GM11168 (cell line): Measurements from ENCODE around the gene ANKRD33B.
"Not testable (repeated sequence)": the region's sequence is repeated elsewhere in the genome, so short reads cannot be mapped to it uniquely, and the experiment has no call there.

ENCODE experiments used
- in situ Hi-C: fragments of 300-500 bp; cut with MboI; formaldehyde crosslinking; loops from one replicate; pipeline ENCODE4 v1.12.0; 2022; ENCODE audit warnings: low sequenced_read_pairs; ENCODE audit not compliant: unreplicated experiment

ANKRD33B gene

GRCh38 chr5:10649666-10650380 is 86.0 kb downstream of the ANKRD33B start:
- in situ Hi-C loops = no loop called here

- in situ Hi-C loops = no loop called here
Measured at GRCh38 chr5:10652151-10652550, 88.3 kb downstream of the ANKRD33B start.

- in situ Hi-C loops = no loop called here
Measured at GRCh38 chr5:10652606-10653005, 88.7 kb downstream of the ANKRD33B start.

GRCh38 chr5:10653043-10653442 is 89.2 kb downstream of the ANKRD33B start:
- in situ Hi-C loops = no loop called here

GRCh38 chr5:10653751-10654400 is 90.0 kb downstream of the ANKRD33B start:
- in situ Hi-C loops = no loop called here

- in situ Hi-C loops = no loop called here
Measured at GRCh38 chr5:10654566-10654965, 90.7 kb downstream of the ANKRD33B start.

- in situ Hi-C loops = no loop called here
Measured at GRCh38 chr5:10655161-10655971, 91.5 kb downstream of the ANKRD33B start.

GRCh38 chr5:10655972-10656830 is 92.3 kb downstream of the ANKRD33B start:
- in situ Hi-C loops = no loop called here

GRCh38 chr5:10658265-10658664 is 94.4 kb downstream of the ANKRD33B start:
- in situ Hi-C loops = no loop called here

GRCh38 chr5:10660135-10660534 is 96.3 kb downstream of the ANKRD33B start:
- in situ Hi-C loops = no loop called here

- in situ Hi-C loops = no loop called here
Measured at GRCh38 chr5:10660720-10661387, 97.0 kb downstream of the ANKRD33B start.

GRCh38 chr5:10661401-10661800 is 97.5 kb downstream of the ANKRD33B start:
- in situ Hi-C loops = no loop called here

- in situ Hi-C loops = no loop called here
Measured at GRCh38 chr5:10662083-10662482, 98.2 kb downstream of the ANKRD33B start.

GRCh38 chr5:10662661-10663488 is 99.0 kb downstream of the ANKRD33B start:
- in situ Hi-C loops = no loop called here

- in situ Hi-C loops = no loop called here
Measured at GRCh38 chr5:10663489-10664179, 99.8 kb downstream of the ANKRD33B start.

- in situ Hi-C loops = not testable (repeated sequence)
Measured at GRCh38 chr5:10664180-10664769, 100.4 kb downstream of the ANKRD33B start.

- in situ Hi-C loops = no loop called here
Measured at GRCh38 chr5:10665799-10666198, 101.9 kb downstream of the ANKRD33B start.
